K562 (cell line): ENCODE measurements around the gene PIMREG. TPM values are rescaled to one million over a fixed set of nuclear protein-coding genes. Genes with fewer than 3 reads are reported as not detected.

Experiments used
- ATAC-seq: fragments of 200-7000 bp; cut with Tn5 transposase; 3 replicates; pipeline ENCODE4 v1.9.1; 2020; ENCODE audit warnings: moderate library complexity
- BruUV-seq: library from RNA; stranded (reverse); fragments of 400-500 nt; replicated peaks from 2 replicates; lab custom pipeline; 2021; lab: Mats Ljungman, UMichigan
- CTCF ChIA-PET: fragments of 300-600 bp; formaldehyde crosslinking; extraction: SDS; loops from one replicate; lab custom pipeline; 2021; ENCODE audit warnings: low intra/inter-chr PET ratio; lab: Yijun Ruan, JAX
- POLR2A ChIA-PET: fragments of 300-600, 350-650 bp; sonication (Branson Sonifier 250); formaldehyde crosslinking; extraction: SDS; loops from one replicate; lab custom pipeline; 2021; ENCODE audit warnings: antibody characterized with exemption, inconsistent platforms; lab: Yijun Ruan, JAX
- DNase-seq, 4 experiments: peaks; one replicate each; pipeline versions ENCODE4 v3.0.0 to v3.0.0-alpha.2; 2011 to 2018; ENCODE audit warnings: low spot score in 3 of 4, mixed read lengths in 3 of 4; ENCODE audit errors: extremely low read depth in 1 of 4
- FAIRE-seq: peaks from 2 replicates; lab custom pipeline; 2011; peaks lifted over from hg19 to GRCh38; lab: Jason Lieb, UNC
- H2AFZ ChIP-seq: 2 replicates; pipeline ENCODE4 v1.6.0; 2011; ENCODE audit warnings: low read depth, low read length, control low read depth, inconsistent platforms
- H3K27ac ChIP-seq: fragments of 200-600 bp; 3 replicates; pipeline ENCODE4 v1.8.0; 2011; ENCODE audit warnings: low read depth, mild to moderate bottlenecking, control low read depth, inconsistent platforms, low read length, moderate library complexity, mixed read lengths; ENCODE audit errors: extremely low read depth
- H3K27me3 ChIP-seq, 2 experiments: fragments of 300-600 bp in 1 of 2; 2 replicates in 1 of 2; 3 replicates in 1 of 2; pipeline versions ENCODE4 v1.6.0 to v1.8.0; 2011; ENCODE audit warnings: inconsistent platforms in 2 of 2, low read length in 2 of 2, mild to moderate bottlenecking in 1 of 2, mixed read lengths in 1 of 2, moderate library complexity in 1 of 2; ENCODE audit not compliant: control insufficient read depth in 2 of 2, insufficient read depth in 2 of 2
- H3K36me3 ChIP-seq: fragments of 300-600 bp; 3 replicates; pipeline ENCODE4 v1.8.0; 2011; ENCODE audit warnings: mild to moderate bottlenecking, low read length, inconsistent platforms; ENCODE audit not compliant: control insufficient read depth, insufficient read depth
- H3K4me1 ChIP-seq, 2 experiments: fragments of 200-600 bp in 1 of 2; replicated peaks in 1 of 2; 2 replicates in 1 of 2; 3 replicates in 1 of 2; pipeline versions ENCODE4 v1.5.1 to v1.8.0; 2011; ENCODE audit warnings: inconsistent platforms in 2 of 2, low read length in 2 of 2, mild to moderate bottlenecking in 1 of 2, mixed read lengths in 1 of 2, moderate library complexity in 1 of 2; ENCODE audit not compliant: control insufficient read depth in 2 of 2, insufficient read depth in 2 of 2
- H3K4me2 ChIP-seq: 2 replicates; pipeline ENCODE4 v1.6.1; 2011; ENCODE audit warnings: low read length, control low read depth, inconsistent platforms, mixed read lengths; ENCODE audit not compliant: insufficient read depth
- H3K4me3 ChIP-seq: fragments of 200-600 bp; sonication (generic), shearing (Covaris generic); 2 replicates; pipeline ENCODE4 v1.5.1; 2016; ENCODE audit warnings: control low read depth, inconsistent platforms
- H3K79me2 ChIP-seq: fragments of 200-600 bp; 3 replicates; pipeline ENCODE4 v1.8.0; 2011; ENCODE audit warnings: low read length, inconsistent platforms; ENCODE audit not compliant: control insufficient read depth, insufficient read depth
- H3K9ac ChIP-seq, 2 experiments: 2 replicates each; pipeline versions ENCODE4 v1.6.0 to v1.6.1; 2011; ENCODE audit warnings: low read depth in 2 of 2, low read length in 2 of 2, control low read depth in 1 of 2, inconsistent platforms in 1 of 2, mild to moderate bottlenecking in 1 of 2, mixed read lengths in 1 of 2; ENCODE audit not compliant: insufficient read depth in 1 of 2
- H3K9me1 ChIP-seq: one replicate; pipeline ENCODE4 v1.6.0; 2011; ENCODE audit warnings: inconsistent platforms, mild to moderate bottlenecking, low read length, moderate library complexity; ENCODE audit not compliant: control insufficient read depth, insufficient read depth
- H3K9me3 ChIP-seq: replicated peaks from 2 replicates; pipeline ENCODE4 v1.5.1; 2011; ENCODE audit warnings: low read depth, low read length, inconsistent platforms; ENCODE audit not compliant: control insufficient read depth, insufficient read depth
- H4K20me1 ChIP-seq: replicated peaks from 2 replicates; pipeline ENCODE4 v1.6.1; 2011; ENCODE audit warnings: low read length, inconsistent platforms, mixed read lengths; ENCODE audit not compliant: control insufficient read depth, insufficient read depth
- DEAF1 ChIP-seq: fragments of 450-650 bp; formaldehyde crosslinking; IDR thresholded peaks from 2 replicates; pipeline ENCODE4 v1.4.0; 2020; ENCODE audit warnings: mild to moderate bottlenecking, moderate library complexity
- EWSR1 ChIP-seq: fragments of 450-650 bp; IDR thresholded peaks from 2 replicates; pipeline ENCODE4 v1.6.1; 2018; ENCODE audit warnings: borderline replicate concordance, mild to moderate bottlenecking, low read depth, moderate library complexity; ENCODE audit not compliant: partially characterized antibody
- ZEB2 ChIP-seq: fragments of 450-650 bp; IDR thresholded peaks from 2 replicates; pipeline ENCODE4 v1.6.1; 2016
- ZFP1 ChIP-seq: fragments of 450-650 bp; formaldehyde crosslinking; IDR thresholded peaks from 2 replicates; pipeline ENCODE4 v1.4.0; 2020; ENCODE audit warnings: mild to moderate bottlenecking, mixed read lengths
- WGBS: fragments of 100-300 bp; shearing (Covaris generic); methylation state at CpG from one replicate; pipeline ENCODE4 v1.1.6; 2016; ENCODE audit warnings: low coverage, mixed read lengths; ENCODE audit not compliant: insufficient coverage; ENCODE audit errors: missing lambda C conversion rate; 5-methylcytosine and 5-hydroxymethylcytosine counted together
- in situ Hi-C: fragments of 300-500 bp; cut with MboI; formaldehyde crosslinking; loops from 4 replicates; pipeline ENCODE4 v1.15.0; 2018; ENCODE audit warnings: inconsistent platforms, mixed read lengths
- intact Hi-C: fragments of 100-400 bp; cut with micrococcal nuclease; formaldehyde crosslinking; loops from 2 replicates; pipeline ENCODE4 v1.14.2; 2022
- polyA plus RNA-seq, 8 experiments: library from polyadenylated mRNA; depleted of rRNA in 4 of 8; stranded (reverse) in 5 of 8; unstranded in 3 of 8; fragments of >200 nt; fragmentation: Nextera tagmentation in 2 of 8; fragmentation: Illumina TruSeq in 1 of 8; extraction: Ambion mirVana in 2 of 8; extraction: Trizol in 1 of 8; gene quantifications; 2 replicates each; pipeline versions ENCODE4 v1.2.1 to v1.2.3, GENCODE V29; 2011 to 2014; ENCODE audit warnings: inconsistent platforms in 1 of 8, missing spikeins in 1 of 8
- total RNA-seq, 7 experiments: library from RNA; depleted of rRNA in 6 of 7; stranded (reverse); fragments of >200 nt in 6 of 7; fragmentation: Illumina TruSeq in 2 of 7; extraction: Trizol in 2 of 7; gene quantifications; 2 replicates each; pipeline versions ENCODE4 v1.2.1 to v1.2.3, GENCODE V29; 2011 to 2021; ENCODE audit warnings: low replicate concordance in 1 of 7

Gene PIMREG
- total and polyA plus RNA-seq, 9 of the 15 experiments (the other 6 are each of a cell fraction or from before 2014, with no cell fraction given) = 1.1 to 16.7 (median 9.4) TPM

DNA sequence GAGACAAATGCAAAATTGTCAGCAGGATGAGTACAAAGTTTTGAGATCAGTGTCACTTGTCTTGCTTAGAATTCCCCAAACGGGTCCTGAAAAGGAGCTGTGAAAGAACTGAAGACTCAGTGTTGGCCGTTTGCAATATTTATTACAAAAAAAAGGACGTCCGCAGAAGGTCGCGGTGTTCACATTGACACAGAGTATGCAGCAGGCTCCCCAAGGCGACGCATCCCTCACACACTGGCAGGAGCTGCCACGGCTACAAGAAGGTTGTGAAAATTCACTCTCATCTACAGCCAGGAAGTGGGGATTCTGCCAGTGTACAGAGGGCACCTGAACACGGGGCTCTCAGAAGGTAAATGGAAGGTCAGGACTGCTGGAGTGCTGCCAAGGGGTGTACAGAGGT lies 35.5 kb upstream of the PIMREG start:
- in situ Hi-C loops = loop anchor here (25.0 kb wide), 1 partner anchor 696 kb away; no protein-coding TSS in a partner anchor
- Histone ChIP-seq H3K36me3 (no peaks in the 10 kb centered on the region), H3K4me2 (no peak overlapping the region), H3K79me2 (no peaks in the 10 kb centered on the region), H4K20me1 (no peaks in the 10 kb centered on the region), H3K4me3 (no peak overlapping the region), H3K9me1 (no peaks in the 10 kb centered on the region), H3K9ac (no peak overlapping the region), H3K9me3 (no peaks in the 10 kb centered on the region), H3K4me1 (no peaks in the 10 kb centered on the region), H3K27ac (no peak overlapping the region), H2AFZ (no peak overlapping the region), H3K27me3 (peaks cover 2 to 22% of the 10 kb centered on the region in 2 experiments; a peak in 3 of 5 replicates)
- BruUV-seq = no TSS peak
- DNase-seq = no peak
- ATAC-seq = no peak
- intact Hi-C loops = no loop called here
- ChIA-PET POLR2A (interaction anchor here (1.0 kb wide), 1 partner anchor 804 kb away, joined by 4 read pairs; no protein-coding TSS in a partner anchor), CTCF (no interaction called here)
- FAIRE-seq = no peak
- WGBS = 36% methylated on average over 9 of the region's 10 CpGs
- no peak for TF ChIP-seq DEAF1
- TF ChIP-seq ZFP1 (CRISPR knock-in tag) = no peak
- no peak for TF ChIP-seq ZEB2
- no peak for TF ChIP-seq EWSR1
